Astrocyte of the spinal cord (primary cell): Measurements from ENCODE around the gene HOXB2.
A peak's percentile ranks its signal among the peaks of the same experiment; 100 is the strongest.

Source experiments
- DNase-seq: peaks from one replicate; pipeline ENCODE4 v3.0.0; 2011; ENCODE audit warnings: low read depth, low spot score
- H3K4me3 ChIP-seq: 2 replicates; pipeline ENCODE4 v1.5.1; 2011; ENCODE audit warnings: low read depth, mild to moderate bottlenecking, low read length, moderate library complexity
- CTCF ChIP-seq: IDR thresholded peaks from 2 replicates; pipeline ENCODE4 v1.5.1; 2012; ENCODE audit warnings: low read depth, mild to moderate bottlenecking, low read length, inconsistent platforms
- in situ Hi-C: cut with HindIII; loops from 2 replicates; pipeline ENCODE4 v1.10.0; 2017; ENCODE audit warnings: low sequenced_read_pairs

The HOXB2 gene

GRCh38 chr17:48499735-48500434 is 45.0 kb downstream of the HOXB2 start:
- no peak overlapping the region for H3K4me3 ChIP-seq
- no peak for DNase-seq
- in situ Hi-C loops, result no loop called here
- no peak for TF ChIP-seq CTCF

- no peak overlapping the region for H3K4me3 ChIP-seq
- no peak for TF ChIP-seq CTCF
- DNase-seq, result no peak
- in situ Hi-C loops, result no loop called here
These were observed 45.7 kb downstream of the HOXB2 start for GRCh38 chr17:48499248-48499647.

DNA sequence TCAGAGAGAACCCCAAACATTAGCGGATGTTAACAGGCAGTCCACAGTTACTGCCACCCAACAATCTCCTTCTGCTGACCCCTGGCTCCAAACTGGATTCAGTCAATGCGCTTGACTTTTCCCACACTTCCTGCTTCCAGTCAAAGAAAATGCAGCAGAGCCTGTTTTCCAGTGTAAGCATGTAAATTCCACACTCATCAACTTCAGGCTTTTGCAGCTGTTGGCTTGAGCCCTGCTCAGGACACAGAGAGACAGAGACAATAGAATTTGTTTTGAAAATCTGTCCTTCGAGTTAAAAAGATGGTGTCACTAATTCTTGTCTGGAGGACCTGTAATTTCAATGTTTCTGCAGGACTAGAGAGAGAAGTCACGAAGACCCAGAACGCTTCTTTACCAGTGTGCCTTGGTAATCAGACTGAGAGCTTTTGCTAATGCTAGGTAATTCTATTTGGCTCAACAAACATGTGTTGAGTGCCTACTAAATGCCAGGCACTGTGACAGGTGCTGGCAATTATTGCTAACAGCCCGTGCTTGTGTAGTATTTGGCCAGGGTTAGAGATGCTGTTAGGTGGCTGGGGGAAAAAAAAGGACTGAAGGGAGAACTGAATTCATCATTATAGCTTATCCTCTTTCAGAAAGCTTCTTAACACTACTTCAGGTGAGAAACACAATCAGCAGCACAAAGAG is 46.6 kb downstream of the HOXB2 start:
- in situ Hi-C loops, result no loop called here
- no peak overlapping the region for H3K4me3 ChIP-seq
- DNase-seq, result no peak
- no peak for TF ChIP-seq CTCF

- TF ChIP-seq CTCF, result no peak
- H3K4me3 ChIP-seq, result no peak overlapping the region
- peak; percentile 55 for DNase-seq
- in situ Hi-C loops, result no loop called here
These were observed 47.8 kb downstream of the HOXB2 start for GRCh38 chr17:48497103-48497502.

GRCh38 chr17:48494335-48494734 is 50.6 kb downstream of the HOXB2 start:
- H3K4me3 ChIP-seq, result no peak overlapping the region
- in situ Hi-C loops, result no loop called here
- no peak for TF ChIP-seq CTCF
- peak; percentile 81 for DNase-seq
